Vagina (tissue), 2 donors: ENCODE data around the gene LDLRAD4.

ENCODE experiments used
- POLR2AphosphoS5 ChIP-seq, 2 donors: sonication (generic); formaldehyde crosslinking; IDR thresholded peaks; one replicate each; pipeline ENCODE4 v1.9.0; 2017; ENCODE audit warnings: antibody characterized with exemption in 2 of 2, mild to moderate bottlenecking in 2 of 2, low read depth in 1 of 2; ENCODE audit not compliant: insufficient read depth in 1 of 2
- TF ChIP-seq, protein P1 (sequence below), 3 experiments: fragments of 450-650 bp in 2 of 3; fragments of 200-600 bp in 1 of 3; sonication (generic) in 1 of 3; IDR thresholded peaks; one replicate each; pipeline ENCODE4 v1.5.1; 2017 to 2019; ENCODE audit warnings: antibody characterized with exemption in 3 of 3, mild to moderate bottlenecking in 2 of 3, moderate library complexity in 2 of 3

- TF ChIP-seq, protein P1, sequence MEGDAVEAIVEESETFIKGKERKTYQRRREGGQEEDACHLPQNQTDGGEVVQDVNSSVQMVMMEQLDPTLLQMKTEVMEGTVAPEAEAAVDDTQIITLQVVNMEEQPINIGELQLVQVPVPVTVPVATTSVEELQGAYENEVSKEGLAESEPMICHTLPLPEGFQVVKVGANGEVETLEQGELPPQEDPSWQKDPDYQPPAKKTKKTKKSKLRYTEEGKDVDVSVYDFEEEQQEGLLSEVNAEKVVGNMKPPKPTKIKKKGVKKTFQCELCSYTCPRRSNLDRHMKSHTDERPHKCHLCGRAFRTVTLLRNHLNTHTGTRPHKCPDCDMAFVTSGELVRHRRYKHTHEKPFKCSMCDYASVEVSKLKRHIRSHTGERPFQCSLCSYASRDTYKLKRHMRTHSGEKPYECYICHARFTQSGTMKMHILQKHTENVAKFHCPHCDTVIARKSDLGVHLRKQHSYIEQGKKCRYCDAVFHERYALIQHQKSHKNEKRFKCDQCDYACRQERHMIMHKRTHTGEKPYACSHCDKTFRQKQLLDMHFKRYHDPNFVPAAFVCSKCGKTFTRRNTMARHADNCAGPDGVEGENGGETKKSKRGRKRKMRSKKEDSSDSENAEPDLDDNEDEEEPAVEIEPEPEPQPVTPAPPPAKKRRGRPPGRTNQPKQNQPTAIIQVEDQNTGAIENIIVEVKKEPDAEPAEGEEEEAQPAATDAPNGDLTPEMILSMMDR (IDR thresholded peaks at IDR 0.05), result no peak
- TF ChIP-seq POLR2AphosphoS5 (IDR thresholded peaks at IDR 0.05; ENCODE audit: insufficient read depth in 1 of 2, low read depth in 1 of 2), result no peak
Observed at GRCh38 chr18:13265008-13265910, 46.7 kb downstream of the LDLRAD4 start.
